LNCaP clone FGC (cell line): Measurements from ENCODE around the gene DIPK1B.

Source experiments
- DNase-seq: peaks from one replicate; pipeline ENCODE4 v3.0.0-alpha.2; 2011; ENCODE audit warnings: low read depth
- H3K4me3 ChIP-seq: 2 replicates; pipeline ENCODE4 v1.5.1; 2011; ENCODE audit warnings: mild to moderate bottlenecking, low read depth, low read length, control low read depth
- CTCF ChIP-seq: IDR thresholded peaks from 2 replicates; pipeline ENCODE4 v1.5.1; 2012; ENCODE audit warnings: mild to moderate bottlenecking; ENCODE audit not compliant: control insufficient read depth, insufficient read depth; ENCODE audit errors: extremely low read depth

Gene DIPK1B

DNA sequence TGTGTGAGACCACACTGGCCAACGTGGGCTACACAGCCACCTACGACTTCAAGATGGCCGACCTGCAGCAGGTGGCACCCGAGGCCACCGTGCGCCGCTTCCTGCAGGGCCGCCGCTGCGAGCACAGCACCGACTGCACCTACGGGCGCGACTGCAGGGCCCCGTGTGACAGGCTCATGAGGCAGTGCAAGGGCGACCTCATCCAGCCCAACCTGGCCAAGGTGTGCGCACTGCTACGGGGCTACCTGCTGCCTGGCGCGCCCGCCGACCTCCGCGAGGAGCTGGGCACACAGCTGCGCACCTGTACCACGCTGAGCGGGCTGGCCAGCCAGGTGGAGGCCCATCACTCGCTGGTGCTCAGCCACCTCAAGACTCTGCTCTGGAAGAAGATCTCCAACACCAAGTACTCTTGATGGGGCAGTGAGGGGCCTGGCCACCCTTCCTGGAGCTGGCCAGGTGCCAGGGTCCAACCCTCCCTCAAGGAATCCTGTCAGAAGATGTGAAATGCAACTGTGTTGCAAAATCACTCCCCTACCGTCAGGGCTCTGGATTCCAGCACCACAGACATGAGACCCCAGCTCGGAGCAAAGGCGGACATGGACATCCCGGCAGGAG lies 11.1 kb downstream of the DIPK1B start:
- no peak overlapping the region for H3K4me3 ChIP-seq
- no peak for TF ChIP-seq CTCF
- DNase-seq = no peak

GRCh38 chr9:136723989-136724388 lies 11.6 kb downstream of the DIPK1B start:
- H3K4me3 ChIP-seq = no peak overlapping the region
- no peak for TF ChIP-seq CTCF
- DNase-seq = no peak

- no peak for DNase-seq
- TF ChIP-seq CTCF = no peak
- H3K4me3 ChIP-seq = no peak overlapping the region
Measured at GRCh38 chr9:136724772-136725171, 12.4 kb downstream of the DIPK1B start.

GRCh38 chr9:136725612-136726011 lies 13.2 kb downstream of the DIPK1B start:
- peak overlapping the region; percentile 92 for H3K4me3 ChIP-seq
- DNase-seq = peak; percentile 45
- TF ChIP-seq CTCF = no peak

DNA sequence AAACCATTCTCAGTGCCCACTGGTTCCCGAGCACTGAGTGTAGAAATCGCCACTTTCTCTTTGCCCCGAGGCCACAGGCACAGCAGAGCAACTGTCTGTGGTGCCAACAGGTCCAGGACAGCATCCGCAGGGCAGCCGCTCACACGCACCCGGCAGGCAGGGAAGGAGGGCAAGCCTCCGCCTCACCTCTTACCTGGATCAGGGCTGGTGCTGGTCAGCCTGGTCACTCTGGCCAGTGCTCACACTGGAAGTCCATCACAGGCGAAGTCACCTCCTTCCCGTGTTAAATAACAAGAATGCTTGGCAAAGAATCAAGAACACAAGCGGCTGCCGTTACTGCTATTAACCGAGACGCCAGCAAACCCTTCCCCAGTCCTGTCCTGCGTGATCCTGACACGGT lies 13.7 kb downstream of the DIPK1B start:
- no peak for DNase-seq
- H3K4me3 ChIP-seq = peak overlapping the region; percentile 92
- no peak for TF ChIP-seq CTCF

- peak overlapping the region; percentile 92 for H3K4me3 ChIP-seq
- DNase-seq = peak; percentile 67
- peak; percentile 91 for TF ChIP-seq CTCF
Measured at GRCh38 chr9:136726631-136727191, 14.3 kb downstream of the DIPK1B start.

GRCh38 chr9:136728080-136728547 lies 15.7 kb downstream of the DIPK1B start:
- peak; percentile 49 for DNase-seq
- peak overlapping the region; percentile 92 for H3K4me3 ChIP-seq
- peak; percentile 99 for TF ChIP-seq CTCF
